Renal pelvis (tissue), 4 donors: ENCODE measurements around the gene MRPL50. TPM values are rescaled to one million over a fixed set of nuclear protein-coding genes. Genes with fewer than 3 reads are reported as not detected.

Experiments used
- DNase-seq: peaks from one replicate; pipeline ENCODE4 v3.0.0-alpha.2; 2013
- polyA plus RNA-seq, 3 donors: library from polyadenylated mRNA; unstranded; fragments of 120-200 nt; gene quantifications; one replicate each; pipeline ENCODE4 v1.2.1, GENCODE V29; 2013; ENCODE audit not compliant: insufficient read length in 3 of 3

MRPL50 gene
- polyA plus RNA-seq, 3 donors: 21.7 to 24.4 (median 23.7) TPM

- no peak for DNase-seq
These were observed 16.5 kb downstream of the MRPL50 start for GRCh38 chr9:101381833-101382342.

DNA sequence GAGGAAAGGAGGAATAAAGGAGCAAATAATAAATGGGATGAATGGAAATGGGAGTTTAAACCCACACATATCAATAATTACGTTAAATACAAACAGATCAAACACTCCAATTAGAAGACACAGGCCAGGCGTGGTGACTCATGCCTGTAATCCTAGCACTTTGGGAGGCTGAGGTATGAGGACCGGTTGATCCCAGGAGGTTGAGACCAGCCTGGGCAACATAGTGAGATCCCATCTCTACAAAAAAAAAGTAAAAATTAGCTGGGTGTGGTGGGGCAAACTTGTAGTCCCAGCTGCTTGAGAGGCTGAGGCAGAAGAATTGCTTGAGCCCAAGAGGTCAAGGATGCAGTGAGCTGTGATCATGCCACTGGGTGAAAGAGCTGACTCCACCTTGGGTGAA lies 17.3 kb downstream of the MRPL50 start:
- no peak for DNase-seq

GRCh38 chr9:101380295-101380694 lies 18.1 kb downstream of the MRPL50 start:
- DNase-seq: no peak

GRCh38 chr9:101376111-101376848 lies 22.1 kb downstream of the MRPL50 start:
- DNase-seq: no peak

DNA sequence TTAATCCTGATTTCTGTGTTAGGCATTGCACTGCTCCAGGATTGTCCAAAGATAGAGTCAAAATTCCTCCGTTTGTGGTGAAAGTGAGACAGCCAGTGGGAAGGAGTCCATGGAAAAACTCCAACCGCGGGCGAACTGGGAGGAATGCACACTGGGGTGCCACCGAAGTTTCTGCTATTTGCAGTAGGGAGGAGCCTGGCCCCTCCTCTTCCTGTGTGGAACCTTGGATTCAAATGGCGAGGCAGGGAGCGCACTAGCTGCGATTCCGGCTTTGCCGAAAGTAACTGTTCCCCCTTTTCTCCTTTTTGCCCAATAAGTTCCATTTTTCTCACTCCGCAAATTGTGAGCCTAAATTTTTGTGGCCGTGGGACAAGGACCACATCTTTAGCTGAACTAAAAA lies 22.9 kb downstream of the MRPL50 start:
- DNase-seq: no peak

- DNase-seq: no peak
These were observed 25.9 kb downstream of the MRPL50 start for GRCh38 chr9:101372327-101373118.

DNA sequence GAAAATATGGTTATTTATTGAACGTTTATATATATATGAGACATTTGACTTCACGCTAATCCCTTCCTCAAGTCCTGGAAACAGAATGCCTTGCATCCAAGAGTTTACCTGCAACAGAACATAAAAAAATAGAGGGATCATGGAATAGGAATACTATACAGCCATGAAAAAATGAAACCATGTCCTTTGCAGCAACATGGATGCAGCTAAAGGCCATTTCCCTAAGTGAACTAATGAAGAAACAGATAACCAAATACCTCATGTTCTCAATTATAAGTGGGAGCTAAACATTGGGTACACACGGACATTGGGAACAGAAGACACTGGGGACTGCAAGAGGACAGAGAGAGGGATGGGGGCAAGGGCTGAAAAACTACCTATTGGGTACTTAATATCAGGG lies 26.6 kb downstream of the MRPL50 start:
- DNase-seq: no peak

DNA sequence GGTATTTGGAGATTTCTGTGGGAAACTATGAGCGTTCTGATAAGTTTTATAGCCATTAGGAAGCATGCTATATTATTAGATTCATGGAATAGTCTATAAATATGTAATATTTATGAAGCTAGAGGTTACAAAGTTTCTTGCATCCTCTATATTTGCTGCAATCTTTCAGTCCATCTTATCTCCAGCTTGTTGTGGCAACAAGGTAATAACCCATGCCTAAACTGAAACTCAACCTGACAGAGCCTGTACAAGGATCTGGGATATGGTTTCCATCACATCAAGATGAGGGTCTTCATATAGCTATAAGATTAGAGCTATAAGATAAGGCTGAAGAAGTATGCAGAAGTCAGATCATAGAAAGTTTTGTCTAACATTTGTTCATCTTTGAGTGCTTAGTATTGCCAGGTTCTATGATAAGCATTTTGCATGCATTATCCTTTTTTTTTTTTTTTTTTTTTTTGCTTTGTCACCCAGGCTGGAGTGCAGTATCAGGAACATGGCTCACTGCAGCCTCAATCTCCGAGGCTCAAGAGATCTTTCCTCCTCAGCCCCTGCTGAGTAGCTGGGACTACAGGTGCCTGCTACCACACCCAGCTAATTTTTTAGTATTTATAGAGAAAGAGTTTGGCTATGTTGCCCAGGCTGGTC lies 28.4 kb downstream of the MRPL50 start:
- no peak for DNase-seq

GRCh38 chr9:101369286-101369685 lies 29.1 kb downstream of the MRPL50 start:
- no peak for DNase-seq

GRCh38 chr9:101367323-101367722 lies 31.1 kb downstream of the MRPL50 start:
- no peak for DNase-seq

GRCh38 chr9:101366038-101366756 lies 32.2 kb downstream of the MRPL50 start:
- DNase-seq: no peak

DNA sequence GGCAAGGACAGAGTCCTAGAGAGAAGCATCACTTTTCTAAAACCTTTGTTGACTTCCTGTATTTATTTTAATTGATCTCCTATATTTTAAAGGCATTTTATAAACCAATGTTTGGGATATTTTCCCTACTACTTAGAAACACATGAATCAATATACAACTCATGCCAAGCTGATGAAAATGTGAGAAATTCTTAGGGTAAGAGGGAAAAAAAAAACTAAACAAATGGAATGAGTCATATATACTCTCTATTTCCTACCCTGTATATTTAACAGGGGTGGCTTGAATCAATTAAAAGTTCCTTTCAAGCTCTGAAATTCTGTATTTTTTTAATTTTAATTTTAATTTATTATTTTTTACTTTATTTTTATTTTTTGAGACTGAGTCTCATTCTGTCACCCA lies 33.2 kb downstream of the MRPL50 start:
- no peak for DNase-seq

- no peak for DNase-seq
These were observed 36.0 kb downstream of the MRPL50 start for GRCh38 chr9:101362450-101362849.

DNA sequence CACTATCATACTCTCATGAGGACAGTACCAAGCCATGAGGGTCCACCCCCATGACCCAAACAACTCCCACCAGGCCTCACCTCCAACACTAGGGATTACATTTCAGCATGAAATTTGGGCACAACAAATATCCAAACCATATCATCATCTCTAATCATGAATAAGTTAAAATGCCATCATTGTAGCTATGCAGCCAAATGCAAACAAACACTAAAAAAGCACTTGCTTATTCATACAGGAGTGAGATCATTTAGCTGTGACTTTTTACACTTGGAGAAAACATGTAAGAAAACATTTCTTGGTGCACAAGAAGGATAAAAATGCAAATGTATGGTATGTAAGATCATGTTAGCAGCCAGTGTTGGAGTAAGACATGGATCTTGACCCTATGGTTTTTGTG lies 37.8 kb downstream of the MRPL50 start:
- no peak for DNase-seq

- DNase-seq: no peak
These were observed 38.7 kb downstream of the MRPL50 start for GRCh38 chr9:101359679-101360078.

- no peak for DNase-seq
These were observed 41.8 kb downstream of the MRPL50 start for GRCh38 chr9:101356619-101357018.

- no peak for DNase-seq
These were observed 43.4 kb downstream of the MRPL50 start for GRCh38 chr9:101354765-101355708.

DNA sequence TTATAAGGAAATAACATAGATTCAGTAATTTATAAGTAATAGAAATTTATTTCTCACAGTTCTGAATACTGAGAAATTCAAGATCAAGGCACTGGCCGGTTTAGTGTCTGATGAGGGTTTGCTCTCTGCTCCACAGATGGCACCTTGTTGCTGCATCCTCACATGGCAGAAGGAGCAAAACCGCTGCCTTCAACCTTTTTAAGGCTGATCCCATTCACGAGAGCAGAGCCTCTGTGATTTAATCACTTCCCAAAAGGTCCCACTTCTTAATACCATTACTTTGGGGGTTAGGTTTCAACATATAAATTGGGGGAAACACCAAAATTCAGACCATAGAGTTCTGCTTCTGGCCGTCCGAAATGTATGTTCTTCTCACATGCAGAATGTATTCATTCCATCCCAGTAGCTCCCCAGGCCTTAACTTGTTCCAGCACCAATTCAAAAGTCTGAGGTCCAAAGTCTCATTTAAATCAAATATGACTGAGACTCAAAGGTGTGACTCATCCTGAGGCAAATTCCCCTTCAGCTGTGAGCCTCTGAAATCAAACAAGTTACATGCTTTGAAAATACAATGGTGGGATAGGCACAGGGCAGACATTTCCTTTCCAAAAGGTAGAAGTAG lies 44.2 kb downstream of the MRPL50 start:
- no peak for DNase-seq

- no peak for DNase-seq
These were observed 44.7 kb downstream of the MRPL50 start for GRCh38 chr9:101353683-101354082.

- DNase-seq: no peak
These were observed 45.4 kb downstream of the MRPL50 start for GRCh38 chr9:101352892-101353463.
